Left cardiac atrium (tissue), 4 donors: Measurements from ENCODE around the gene FOXI1. TPM values are rescaled to one million over a fixed set of nuclear protein-coding genes. Genes with fewer than 3 reads are reported as not detected.
A peak's percentile ranks its signal among the peaks of the same experiment; 100 is the strongest.
"Not testable (repeated sequence)": the region's sequence is repeated elsewhere in the genome, so short reads cannot be mapped to it uniquely, and the experiment has no call there.

Experiments
- ATAC-seq, 2 donors: fragments of 200-7000 bp; cut with Tn5 transposase; one replicate each; pipeline ENCODE4 v1.9.1; 2020; ENCODE audit warnings: mild to moderate bottlenecking in 2 of 2, moderate library complexity in 2 of 2
- DNase-seq: peaks from one replicate; pipeline ENCODE4 v3.0.0-alpha.2; 2020
- intact Hi-C, 2 donors: fragments of 100-400 bp; cut with DNase I; formaldehyde crosslinking; loops; one replicate each; pipeline versions ENCODE4 v1.14.1 to v1.15.1; 2022 to 2023
- total RNA-seq, 2 donors: library from RNA; stranded (reverse); fragmentation: NEBNext Ultra II Directional; extraction: Animal tissue kit (Norgen Biotek cat#: 25700); gene quantifications; one replicate each; pipeline ENCODE4 v1.2.1, GENCODE V29; 2021
- donor health status: DM: no; HTN: yes; CAD: no.
- donor health status: DM: no; HTN: yes; CAD: no; lungs with severe emphysema.
- donor health status: DM: yes; HTN: yes; CAD: no.
- donor health status: Dilated cardiomyopathy.

Gene FOXI1
- total RNA-seq, 2 donors from 2014 or later: not detected

- no peak for DNase-seq
These were observed 23.0 kb upstream of the FOXI1 start for GRCh38 chr5:170082701-170083100.

DNA sequence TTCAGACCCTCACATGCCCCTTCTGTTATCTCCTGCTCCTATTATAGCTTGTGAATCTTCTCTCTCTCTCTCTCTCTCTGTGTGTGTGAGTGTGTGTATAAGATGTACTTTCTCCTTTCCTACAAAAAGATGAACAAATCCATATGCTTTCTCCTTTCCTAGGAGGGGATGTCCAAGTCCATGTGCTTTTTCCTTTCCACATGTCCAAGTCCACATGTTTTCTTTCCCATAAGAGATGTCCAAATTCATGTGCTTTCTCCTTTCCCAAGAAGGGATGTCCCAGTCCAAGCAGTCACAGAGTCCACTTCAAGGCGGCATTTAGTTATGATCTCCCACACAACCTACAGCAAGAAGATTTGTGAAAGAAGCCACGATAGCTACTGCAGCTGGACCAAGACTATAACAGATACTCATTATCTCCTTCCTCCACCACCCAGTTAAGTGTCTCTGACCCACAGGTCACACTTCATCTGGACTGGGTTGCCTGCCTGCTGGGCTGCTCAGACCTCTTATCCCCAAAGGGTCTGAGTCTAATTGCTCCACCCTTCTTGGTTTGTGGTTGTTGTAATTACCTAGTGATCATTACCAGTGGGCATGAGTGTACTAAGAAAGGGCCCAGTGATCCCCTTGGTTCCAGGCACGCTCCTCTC is 18.4 kb upstream of the FOXI1 start:
- no peak for DNase-seq
- intact Hi-C loops: no loop called here

More at GRCh38 chr5:170082701-170083100, 23.0 kb upstream of the FOXI1 start:
- no peak for ATAC-seq
- intact Hi-C loops: no loop called here

DNA sequence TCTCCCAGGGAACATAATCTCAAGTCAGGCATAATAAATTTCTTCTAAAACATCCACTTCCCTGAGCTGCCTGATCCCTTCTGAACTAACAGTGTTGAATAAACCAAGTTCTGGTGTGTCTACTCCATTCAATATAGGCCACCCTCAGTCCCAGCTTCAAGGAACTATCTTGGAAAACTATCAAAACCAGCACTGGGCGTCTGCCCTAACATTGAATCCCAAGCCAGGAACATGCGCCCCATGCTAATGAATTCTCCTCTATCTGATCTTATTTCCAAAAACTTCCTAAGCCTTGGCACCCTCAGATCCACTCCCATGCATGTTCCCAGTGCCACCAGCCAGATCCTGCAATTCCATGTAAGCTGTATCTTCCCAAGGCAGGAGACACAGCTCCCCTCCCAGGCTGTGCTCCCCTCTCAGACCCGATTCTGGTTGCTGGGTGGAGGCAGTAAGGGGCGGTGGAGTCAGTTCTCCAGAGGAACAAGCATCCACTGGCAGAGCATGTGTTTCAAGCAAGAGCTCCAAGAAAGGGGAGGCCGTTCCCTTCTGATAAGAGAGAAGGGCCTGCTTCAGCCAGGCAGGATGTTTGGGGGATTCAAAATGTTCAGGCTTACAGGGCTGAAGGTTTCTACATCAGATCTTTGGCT is 13.1 kb upstream of the FOXI1 start:
- no peak for ATAC-seq
- DNase-seq: no peak
- intact Hi-C loops: no loop called here

More for the DNA sequence above, 18.4 kb upstream of the FOXI1 start:
- no peak for ATAC-seq

DNA sequence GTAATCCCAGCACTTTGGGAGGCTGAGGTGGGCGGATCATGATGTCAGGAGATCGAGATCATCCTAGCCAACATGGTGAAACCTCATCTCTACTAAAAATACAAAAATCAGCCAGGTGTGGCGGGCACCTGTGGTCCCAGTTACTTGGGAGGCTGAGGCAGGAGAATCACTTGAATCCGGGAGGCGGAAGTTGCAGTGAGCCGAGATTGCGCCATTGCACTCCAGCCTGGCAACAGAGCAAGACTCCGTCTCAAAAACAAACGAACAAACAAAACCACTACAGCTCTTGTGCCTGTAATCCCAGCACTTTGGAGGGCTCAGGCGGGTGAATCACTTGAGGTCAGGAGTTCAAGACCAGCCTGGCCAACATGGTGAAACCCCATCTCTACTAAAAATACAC is 11.4 kb upstream of the FOXI1 start:
- intact Hi-C loops, ATAC-seq, DNase-seq: not testable (repeated sequence)

- ATAC-seq (peak in 1 of 2 donors; percentile 8), DNase-seq (no peak)
- intact Hi-C loops: no loop called here
These were observed 10.1 kb upstream of the FOXI1 start for GRCh38 chr5:170095646-170096045.

DNA sequence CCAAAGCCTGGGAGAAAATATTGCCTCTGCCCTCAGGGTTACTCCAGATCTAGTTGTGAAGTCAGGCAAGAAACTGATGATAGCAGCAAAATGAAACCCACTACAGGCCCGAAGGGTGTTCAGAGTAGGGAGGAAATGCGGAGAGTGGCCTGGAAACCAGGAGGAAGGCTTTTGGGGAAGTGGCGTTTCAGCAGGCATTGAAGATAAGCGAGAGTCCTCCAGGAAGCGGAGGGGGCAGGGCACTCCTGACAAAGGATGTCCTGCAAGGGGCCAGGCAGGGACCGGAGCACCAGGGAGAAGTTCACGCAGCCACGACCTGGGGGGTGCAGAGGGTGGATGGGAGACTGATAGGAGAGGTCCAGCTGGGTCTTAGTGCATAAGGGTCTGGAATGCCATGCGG is 7.8 kb upstream of the FOXI1 start:
- ATAC-seq (peak in 1 of 2 donors; percentile 30), DNase-seq (peak; percentile 24)
- intact Hi-C loops: no loop called here

DNA sequence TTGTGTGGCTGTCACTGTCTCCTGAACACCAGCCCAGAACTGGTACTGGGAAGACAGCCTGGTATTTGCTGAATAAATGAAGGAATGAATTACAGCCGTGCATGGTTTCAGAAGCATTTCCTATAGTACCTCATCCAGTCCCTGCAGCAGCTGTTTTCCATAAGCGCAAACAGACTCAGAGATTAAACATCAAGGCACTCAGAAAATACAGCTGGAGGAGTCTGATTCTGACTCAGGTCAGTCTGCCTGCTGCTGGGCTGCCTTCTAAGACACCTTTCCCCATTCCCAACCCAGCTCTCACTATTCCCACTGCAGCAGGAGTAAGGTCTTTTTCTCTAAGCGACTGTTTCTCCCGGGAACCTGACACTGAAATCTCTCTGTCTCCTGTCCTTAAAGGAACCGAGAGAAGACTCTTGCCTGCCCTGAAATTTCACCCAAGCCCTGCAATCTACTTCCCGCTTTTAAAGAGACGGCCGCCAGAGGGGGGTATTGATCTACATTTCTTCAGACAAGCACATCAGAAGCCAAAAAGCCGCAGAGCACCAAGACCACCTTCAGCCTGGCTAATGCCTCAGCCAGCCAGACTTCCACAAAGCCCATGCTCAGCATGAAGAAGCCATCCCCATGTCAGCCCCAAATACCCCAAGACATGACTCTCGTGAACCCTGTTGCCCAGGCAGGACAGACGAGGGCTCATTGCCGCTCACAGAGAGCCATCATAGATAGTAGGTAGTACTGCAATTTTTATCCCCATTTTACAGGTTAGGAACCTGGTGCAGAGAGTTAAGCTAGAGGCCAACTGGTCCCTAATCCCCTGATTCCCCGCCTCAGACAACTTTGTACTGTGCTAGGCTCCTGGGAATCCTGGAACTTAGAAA is 5.4 kb upstream of the FOXI1 start:
- DNase-seq: peak; percentile 73
- ATAC-seq: peak; percentile 67 to 69
- intact Hi-C loops: loop anchor here (1.0 to 5.0 kb wide), 3 partner anchors 84 to 322 kb away; no protein-coding TSS in a partner anchor

DNA sequence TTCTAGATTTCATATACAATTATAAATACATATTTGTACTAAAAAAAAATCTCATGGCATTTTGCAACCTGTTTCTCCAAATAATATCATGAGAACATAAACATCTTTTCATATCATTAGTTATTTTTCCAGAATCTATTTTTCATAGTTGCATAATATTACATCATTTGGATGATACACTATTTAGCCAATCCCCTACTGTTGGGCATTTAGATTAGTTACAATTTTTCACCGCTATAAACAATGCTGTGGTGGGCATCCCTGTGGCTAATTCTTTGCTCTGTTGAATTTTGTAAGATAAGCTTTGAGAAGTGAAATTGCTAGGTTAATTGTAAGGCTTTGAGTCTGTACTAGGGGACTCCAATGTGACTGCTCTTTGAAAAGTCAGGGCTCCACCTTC is 2.2 kb upstream of the FOXI1 start:
- intact Hi-C loops: loop anchor here in 1 of 2 donors (5.0 kb wide), 1 partner anchor 319 kb away; no protein-coding TSS in a partner anchor

DNA sequence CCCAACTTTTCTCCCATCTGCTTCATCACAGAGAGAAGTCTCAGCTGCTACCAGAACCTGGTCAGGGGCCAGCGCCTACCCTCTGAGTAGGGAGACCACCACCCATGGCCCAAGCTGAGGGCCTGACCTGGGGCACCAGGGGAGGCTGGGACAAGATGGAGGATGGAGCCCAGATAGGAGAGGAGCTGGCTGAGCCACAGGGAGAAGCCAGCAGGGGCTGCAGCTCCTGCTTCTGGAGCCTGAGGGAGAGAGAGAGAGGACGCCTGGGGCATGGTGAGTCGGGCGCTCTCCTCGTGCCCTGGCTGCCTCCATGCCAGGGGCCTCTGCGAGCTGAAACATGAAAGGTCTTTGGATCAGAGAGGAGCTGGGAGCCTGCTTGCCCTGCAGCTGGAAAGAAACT is 1.4 kb upstream of the FOXI1 start:
- DNase-seq: no peak
- ATAC-seq: no peak
- intact Hi-C loops: loop anchor here in 1 of 2 donors (5.0 kb wide), 1 partner anchor 318 kb away; no protein-coding TSS in a partner anchor

More for the DNA sequence above, 2.2 kb upstream of the FOXI1 start:
- no peak for ATAC-seq
- no peak for DNase-seq

GRCh38 chr5:170104710-170105109 is 987 bp upstream of the FOXI1 start:
- ATAC-seq (no peak), DNase-seq (no peak)
- intact Hi-C loops: loop anchor here in 1 of 2 donors (5.0 kb wide), 1 partner anchor 318 kb away; no protein-coding TSS in a partner anchor

GRCh38 chr5:170107674-170108073 is 2.0 kb downstream of the FOXI1 start:
- DNase-seq: no peak
- no peak for ATAC-seq
- intact Hi-C loops: no loop called here

- DNase-seq (no peak), ATAC-seq (no peak)
- intact Hi-C loops: no loop called here
These were observed 2.6 kb downstream of the FOXI1 start for GRCh38 chr5:170108266-170108785.

DNA sequence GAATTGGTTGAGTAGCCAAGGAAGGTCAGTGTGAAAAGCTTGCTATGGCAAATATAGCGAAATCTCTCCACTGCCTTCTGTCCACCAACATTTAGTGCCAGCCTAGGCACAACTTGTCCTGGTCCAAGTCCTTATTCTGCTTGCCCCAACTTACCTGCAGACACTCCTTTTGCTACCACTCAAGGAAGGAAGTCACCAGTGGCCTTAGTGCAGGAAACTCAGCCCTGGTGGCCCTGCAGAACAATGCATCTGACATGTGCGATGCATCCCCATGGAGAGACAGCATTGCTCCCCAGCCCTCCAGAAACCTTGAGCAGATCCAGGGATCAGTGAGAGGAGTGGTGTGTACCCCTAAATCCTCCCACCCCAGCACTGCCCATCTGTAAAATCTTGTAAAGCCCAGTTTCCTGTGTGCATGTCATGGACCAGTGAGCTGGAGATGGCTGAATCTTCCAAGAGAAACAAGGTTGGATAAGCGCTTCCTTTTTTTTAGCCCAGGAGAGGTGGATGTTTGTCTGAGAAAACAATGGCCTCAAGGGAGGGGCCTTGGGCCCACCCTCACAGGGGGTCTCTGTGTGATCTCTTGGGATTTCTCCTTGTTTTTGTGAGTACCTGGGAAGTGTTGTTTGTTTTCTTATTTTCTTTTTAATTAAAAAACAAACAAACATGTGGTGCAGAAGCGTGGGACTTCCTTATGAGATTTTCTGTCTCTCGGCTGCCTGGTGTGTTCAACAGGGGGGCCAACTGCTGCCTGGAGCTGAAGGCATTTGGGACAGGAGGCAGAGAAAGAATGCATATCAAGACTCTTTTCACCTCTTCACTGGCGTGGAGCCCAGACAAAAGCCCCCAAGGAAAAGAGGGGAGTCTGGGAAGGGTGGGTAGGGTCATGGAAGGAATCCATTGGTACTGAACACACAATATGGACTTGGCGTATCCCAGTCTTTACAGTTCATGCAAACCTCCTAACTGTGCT is 3.6 kb downstream of the FOXI1 start:
- intact Hi-C loops: no loop called here
- ATAC-seq (no peak), DNase-seq (no peak)

- no peak for ATAC-seq
- intact Hi-C loops: no loop called here
- no peak for DNase-seq
These were observed 4.8 kb downstream of the FOXI1 start for GRCh38 chr5:170110403-170111087.

- DNase-seq (no peak), ATAC-seq (no peak)
- intact Hi-C loops: no loop called here
These were observed 5.5 kb downstream of the FOXI1 start for GRCh38 chr5:170111088-170111785.

- no peak for DNase-seq
- no peak for ATAC-seq
- intact Hi-C loops: no loop called here
These were observed 7.3 kb downstream of the FOXI1 start for GRCh38 chr5:170112876-170113521.

DNA sequence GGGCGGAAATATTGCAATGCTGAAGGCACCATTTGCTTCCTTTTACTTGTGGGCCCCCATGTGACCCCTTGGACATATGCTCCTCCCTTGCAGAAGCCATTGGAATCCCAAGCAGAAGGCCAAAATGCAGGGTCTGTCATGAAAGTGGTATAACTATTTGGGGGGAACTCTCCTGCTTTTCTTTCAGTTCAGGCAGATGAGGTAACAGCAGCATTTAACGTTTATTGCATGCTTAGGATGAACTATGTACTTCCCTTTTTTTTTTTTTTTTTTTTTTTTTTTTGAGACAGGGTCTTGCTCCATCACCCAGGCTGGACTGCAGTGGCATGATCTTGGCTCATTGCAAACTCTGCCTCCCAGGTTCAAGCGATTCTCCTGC is 7.8 kb downstream of the FOXI1 start:
- ATAC-seq (no peak), DNase-seq (no peak)
- intact Hi-C loops: no loop called here
